Nucleus accumbens (tissue), 56 donors: ENCODE data around the gene CBFB.
A peak's percentile ranks its signal among the peaks of the same experiment; 100 is the strongest.
"Not testable (repeated sequence)": the region's sequence is repeated elsewhere in the genome, so short reads cannot be mapped to it uniquely, and the experiment has no call there.

ENCODE experiments used
- DNase-seq, 56 donors: peaks; one replicate each; lab custom pipeline; 2025; lab: John Stamatoyannopoulos, UW

Gene CBFB

DNA sequence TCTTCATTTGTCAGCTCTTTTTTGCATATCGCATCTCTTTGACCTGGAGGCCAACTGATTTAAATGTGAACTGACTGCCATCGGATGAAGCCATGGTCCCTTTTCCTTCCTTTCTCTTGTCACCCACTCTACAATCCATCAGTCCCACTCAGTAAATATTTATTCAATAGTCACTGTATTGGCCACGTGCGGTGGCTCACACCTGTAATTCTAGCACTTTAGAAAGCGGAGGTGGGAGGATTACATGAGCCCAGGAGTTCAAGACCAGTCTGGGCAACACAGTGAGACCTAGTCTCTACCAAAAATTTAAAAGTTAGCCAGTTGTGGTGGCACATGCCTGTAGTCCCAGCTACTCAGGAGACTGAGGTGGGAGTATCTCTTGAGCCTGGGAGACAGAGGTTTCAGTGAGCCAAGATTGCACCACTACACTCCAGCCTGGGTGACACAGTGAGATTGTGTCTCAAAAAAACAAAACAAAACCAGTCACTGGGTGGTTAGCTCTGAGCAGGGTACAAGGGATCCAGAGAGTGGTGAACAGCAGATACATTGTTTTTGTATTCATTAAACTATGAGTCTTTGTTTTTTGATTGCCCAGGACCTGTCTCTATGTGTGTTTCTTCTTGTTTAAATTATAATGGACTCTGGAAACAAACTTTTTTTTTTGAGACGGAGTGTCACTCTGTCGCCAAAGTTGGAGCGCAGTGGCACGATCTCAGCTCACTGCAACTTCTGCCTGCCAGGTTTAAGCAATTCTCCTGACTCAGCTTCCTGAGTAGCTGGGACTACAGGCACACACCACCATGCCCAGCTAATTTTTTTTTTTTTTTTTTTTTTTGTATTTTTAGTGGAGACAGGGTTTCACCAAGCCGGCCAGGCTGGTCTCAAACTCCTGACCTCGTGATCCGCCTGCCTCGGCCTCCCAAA lies 87.7 kb downstream of the CBFB start:
- peak in 8 of 56 donors; percentile 3 to 42 (median 14) for DNase-seq

DNA sequence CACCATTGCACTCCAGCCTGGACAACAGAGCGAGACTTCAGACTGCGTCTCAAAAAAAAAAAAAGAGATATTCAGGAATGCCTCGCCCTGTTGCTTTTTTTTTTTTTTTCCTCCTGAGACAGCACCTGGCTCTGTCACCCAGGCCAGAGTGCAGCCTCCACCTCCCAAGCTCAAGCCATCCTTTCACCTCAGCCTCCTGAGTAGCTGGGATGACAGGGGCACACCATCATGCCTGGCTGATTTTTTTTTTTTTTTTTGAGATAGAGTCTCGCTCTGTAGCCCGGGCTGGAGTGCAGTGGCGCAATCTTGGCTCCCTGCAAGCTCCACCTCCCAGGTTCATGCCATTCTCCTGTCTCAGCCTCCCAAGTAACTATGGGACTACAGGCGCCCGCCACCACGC lies 88.8 kb downstream of the CBFB start:
- no peak for DNase-seq

DNA sequence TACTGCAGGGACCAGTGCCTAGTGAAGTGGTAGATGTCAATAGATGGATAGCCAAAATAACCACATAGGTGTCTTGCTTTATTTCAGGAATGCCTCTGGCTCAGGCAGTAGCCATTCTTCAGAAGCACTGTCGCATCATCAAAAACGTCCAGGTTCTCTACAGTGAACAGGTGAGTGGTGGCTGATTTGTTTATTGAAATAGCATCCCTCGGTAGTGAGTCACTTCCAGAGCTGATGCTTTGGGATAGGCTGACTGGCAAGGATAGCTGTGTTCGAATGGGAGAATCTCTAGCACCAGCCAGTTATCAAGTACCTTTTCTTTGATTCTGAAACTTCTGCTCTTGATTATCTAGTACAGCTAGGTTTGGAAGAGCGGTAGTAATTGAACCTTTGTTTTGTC lies 91.1 kb downstream of the CBFB start:
- DNase-seq, result no peak

DNA sequence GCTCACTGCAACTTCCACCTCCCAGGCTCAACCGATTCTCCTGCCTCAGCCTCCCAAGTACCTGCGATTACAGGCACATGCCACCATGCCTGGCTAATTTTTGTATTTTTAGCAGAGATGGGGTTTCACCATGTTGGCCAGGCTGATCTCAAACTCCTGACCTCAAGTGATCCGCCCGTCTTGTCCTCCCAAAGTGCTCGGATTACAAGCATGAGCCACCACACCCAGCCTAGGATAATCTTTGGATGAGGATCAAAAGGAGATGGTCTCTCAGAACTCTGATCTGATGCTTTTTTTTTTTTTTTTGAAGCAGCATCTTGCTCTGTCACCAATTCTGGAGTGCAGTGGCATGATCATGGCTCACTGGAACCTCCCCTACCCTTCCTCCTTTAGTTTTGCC lies 93.8 kb downstream of the CBFB start:
- DNase-seq, result not testable (repeated sequence)

- no peak for DNase-seq
These were observed 99.5 kb downstream of the CBFB start for GRCh38 chr16:67128417-67128816.

DNA sequence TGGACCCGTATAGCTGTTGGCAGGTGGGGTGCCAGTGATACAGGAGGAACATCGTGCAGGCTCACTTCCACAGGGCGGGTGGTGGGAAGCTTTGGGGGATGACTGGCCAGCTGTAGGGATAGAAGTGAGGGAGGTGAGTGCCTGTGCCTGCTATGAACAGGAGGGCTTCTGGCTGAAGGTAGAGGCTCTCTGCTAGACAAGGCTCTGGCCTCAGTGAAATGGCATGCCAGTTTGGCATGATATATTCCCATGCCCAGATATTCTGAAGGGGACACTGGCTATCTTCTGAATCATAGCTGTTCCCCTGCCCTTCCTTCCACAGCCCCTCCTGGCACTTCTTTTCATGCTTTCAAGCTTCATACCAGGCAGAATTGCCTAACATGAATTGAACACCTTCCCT lies 99.9 kb downstream of the CBFB start:
- DNase-seq, result no peak

- peak in 17 of 56 donors; percentile 3 to 55 (median 15) for DNase-seq
These were observed 100.5 kb downstream of the CBFB start for GRCh38 chr16:67129422-67129821.

GRCh38 chr16:67137605-67138004 lies 108.7 kb downstream of the CBFB start:
- DNase-seq, result no peak

GRCh38 chr16:67141391-67141790 lies 112.4 kb downstream of the CBFB start:
- no peak for DNase-seq

DNA sequence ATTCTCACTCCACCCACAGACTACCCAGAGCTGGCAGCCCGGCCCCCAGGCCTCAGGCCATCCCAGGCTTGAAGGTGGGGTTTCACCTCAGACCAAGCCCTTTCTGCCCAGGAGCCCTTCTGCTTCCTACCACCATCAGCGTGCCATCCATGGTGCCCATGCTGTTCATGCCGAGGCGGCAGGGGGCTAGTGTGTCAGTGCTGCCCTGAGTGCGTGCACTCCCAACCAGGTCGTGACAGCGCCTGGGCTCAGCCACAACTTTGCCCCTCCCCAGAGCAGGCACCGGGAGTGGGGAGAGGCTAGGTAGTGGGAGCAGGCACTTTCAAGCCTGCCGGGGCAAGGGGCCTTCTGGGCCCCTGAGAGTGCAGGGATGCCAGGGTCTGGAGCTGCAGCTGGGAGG lies 113.4 kb downstream of the CBFB start:
- DNase-seq, result no peak

GRCh38 chr16:67144943-67145342 lies 116.0 kb downstream of the CBFB start:
- no peak for DNase-seq

DNA sequence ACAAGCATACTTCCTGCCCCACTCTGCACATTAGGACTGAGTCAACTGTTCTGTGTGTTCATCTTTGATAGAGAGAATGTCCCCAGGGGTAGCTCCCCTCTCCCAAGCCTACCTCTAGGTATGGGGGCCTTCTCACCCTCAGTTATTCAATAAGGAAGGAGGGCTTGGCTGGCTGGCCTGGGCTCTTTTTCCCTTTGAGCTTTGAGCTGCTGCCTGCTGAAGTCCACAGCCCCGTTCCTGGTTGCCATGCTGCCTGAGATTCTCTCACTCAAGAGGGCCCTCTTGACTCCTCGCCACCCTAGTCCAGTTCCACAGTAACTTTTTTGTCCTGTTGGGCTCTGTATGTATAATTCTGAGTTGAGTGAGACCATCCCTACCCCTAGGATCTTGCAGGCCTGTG lies 116.8 kb downstream of the CBFB start:
- no peak for DNase-seq

DNA sequence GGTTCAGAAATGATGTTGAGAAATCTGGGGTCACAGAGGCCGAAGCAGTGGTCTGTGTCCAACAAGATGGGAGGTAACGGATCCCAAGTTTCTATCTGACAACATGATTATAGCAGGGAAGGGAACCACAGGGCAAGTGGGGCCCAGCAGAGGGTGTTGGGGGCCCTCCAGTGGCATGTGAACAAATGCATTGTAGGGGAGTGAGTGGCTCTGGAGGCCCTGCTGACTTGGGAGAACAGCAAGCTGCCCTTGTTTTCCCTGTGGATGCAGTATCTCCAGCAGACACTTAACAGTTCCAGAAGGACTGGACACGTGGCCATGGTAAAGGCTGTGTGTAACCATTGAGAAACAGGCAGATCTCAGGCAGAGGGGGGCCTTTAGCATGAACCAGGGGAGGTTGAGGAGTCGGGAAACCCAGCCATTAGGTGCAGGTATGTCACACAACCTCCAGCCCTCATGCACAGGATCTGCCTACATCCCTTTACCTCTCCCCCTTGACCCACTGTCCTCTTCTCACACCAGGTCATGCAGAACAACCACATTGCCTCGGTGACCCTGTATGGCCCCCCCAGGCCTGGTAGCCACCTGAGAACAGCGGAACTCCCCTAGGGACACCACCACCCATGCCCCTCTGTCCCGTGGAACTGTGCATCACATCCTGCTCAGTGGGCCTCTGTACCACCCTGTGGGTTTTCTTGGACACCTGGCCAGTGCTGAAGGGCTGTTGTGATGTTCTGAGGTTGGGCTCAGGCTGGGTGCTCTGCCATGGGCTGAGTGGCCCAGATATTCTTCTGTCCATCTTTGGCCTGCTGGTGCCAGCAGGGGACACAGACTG lies 117.8 kb downstream of the CBFB start:
- peak in 3 of 56 donors; percentile 4 to 28 (median 4) for DNase-seq

DNA sequence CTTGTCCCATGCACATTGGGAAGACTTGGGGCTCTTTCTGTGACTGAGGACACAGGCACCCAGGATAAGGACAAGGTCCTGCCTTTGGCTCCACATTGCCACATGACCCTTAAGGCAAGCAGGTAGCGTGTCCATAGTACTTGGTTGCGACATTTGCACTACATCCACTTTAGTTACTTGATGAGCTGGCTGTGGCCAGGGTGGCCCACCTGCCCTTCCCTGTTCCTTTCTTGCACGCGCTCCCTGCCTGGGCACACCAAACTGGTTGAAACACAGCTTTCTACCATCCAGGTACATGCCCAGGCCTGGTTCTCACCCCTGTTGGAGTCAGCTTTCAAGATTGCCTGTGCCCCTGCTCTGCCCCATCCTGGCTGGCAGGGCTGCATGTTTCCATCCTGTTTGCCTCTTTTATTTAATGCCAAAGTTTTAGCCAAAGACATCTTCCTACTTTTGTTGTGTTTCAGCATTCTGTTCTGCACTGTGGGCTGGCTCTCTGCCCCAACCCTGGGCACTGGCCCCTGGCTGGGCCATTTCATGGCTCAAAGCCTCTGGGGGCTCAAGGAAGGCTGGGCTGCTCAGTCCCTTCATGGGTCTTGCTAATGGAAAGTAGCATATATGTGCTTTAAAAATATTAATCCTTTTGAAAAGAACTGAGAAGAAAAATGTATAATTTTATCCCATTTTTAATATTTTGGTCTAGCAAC lies 118.6 kb downstream of the CBFB start:
- DNase-seq, result peak in 1 of 56 donors; percentile 20

- no peak for DNase-seq
These were observed 119.3 kb downstream of the CBFB start for GRCh38 chr16:67148221-67148620.

DNA sequence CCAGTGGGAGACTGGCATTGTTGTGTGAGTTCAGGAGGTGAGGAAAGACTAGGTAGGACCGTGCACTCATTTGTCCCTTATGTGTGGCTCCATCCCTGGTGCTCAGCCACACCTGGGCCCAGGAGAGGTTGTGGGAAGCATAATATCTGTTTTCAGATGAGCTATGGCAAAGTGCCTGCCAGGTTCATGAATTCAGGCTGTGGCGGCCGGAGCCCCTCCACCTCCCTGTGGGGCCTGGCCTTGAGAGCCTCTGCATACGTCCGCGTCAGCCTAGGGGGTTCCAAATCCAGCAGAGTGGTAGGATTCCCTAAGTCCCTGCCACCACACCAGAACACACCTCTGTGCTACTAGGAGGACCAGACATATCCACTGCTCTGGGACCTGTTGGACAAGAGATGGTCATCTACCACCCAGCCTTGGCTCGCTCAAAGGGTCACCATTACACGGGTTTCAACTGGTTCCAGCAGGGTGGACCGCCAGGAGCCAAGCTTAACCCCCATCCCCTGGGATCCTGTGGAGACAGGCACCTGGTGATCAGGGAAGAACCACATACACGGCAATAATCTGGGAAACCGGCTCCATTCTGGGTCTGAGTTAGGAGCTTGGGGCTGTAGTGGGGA lies 119.8 kb downstream of the CBFB start:
- no peak for DNase-seq

- DNase-seq, result no peak
These were observed 120.5 kb downstream of the CBFB start for GRCh38 chr16:67149276-67150046.

DNA sequence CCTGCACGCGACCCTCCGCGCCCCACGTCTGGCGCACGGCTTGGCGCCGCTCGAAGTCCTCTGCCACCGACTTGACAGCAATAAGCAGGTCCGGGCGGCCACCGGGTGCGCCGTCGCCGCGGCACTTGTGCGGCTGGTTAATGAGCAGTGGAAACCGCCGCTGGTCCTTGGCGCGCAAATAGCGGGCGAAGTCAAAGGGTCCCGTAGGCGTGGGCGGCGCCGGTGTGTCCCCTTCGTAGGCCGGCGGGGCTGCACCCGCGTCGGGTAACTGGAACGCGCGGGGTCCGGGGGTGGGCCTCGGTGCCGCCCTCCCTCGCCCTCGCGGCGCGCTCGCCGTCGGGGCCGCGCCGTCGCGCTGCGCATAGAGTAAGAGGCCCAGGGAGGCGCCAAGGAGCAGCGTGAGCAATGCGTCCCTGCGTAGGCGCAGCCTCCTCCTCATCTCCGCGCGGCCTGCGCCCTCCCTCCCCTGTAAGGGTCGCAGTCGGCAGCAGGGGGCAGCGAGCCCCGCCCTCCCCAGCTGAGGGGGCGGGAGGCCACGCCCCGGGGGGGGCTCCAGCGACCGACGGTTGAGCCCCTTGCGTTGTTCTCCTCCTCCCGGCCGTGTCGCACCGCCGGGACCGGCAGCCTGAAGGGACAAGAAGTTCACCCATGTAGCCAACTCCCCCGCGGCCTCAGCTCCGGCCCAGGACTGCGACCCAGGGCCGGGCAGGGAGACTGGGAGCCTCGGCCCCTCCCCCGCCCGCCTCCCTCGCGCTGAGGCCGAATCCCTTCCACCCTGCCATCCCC lies 121.3 kb downstream of the CBFB start:
- DNase-seq, result peak in 9 of 56 donors; percentile 27 to 66 (median 55)
